Left cardiac atrium (tissue), 4 donors: Measurements from ENCODE around the gene SSX2IP. TPM values are rescaled to one million over a fixed set of nuclear protein-coding genes. Genes with fewer than 3 reads are reported as not detected.

Source experiments
- ATAC-seq, 2 donors: fragments of 200-7000 bp; cut with Tn5 transposase; one replicate each; pipeline ENCODE4 v1.9.1; 2020; ENCODE audit warnings: mild to moderate bottlenecking in 2 of 2, moderate library complexity in 2 of 2
- DNase-seq: peaks from one replicate; pipeline ENCODE4 v3.0.0-alpha.2; 2020
- intact Hi-C, 2 donors: fragments of 100-400 bp; cut with DNase I; formaldehyde crosslinking; loops; one replicate each; pipeline versions ENCODE4 v1.14.1 to v1.15.1; 2022 to 2023
- total RNA-seq, 2 donors: library from RNA; stranded (reverse); fragmentation: NEBNext Ultra II Directional; extraction: Animal tissue kit (Norgen Biotek cat#: 25700); gene quantifications; one replicate each; pipeline ENCODE4 v1.2.1, GENCODE V29; 2021
- donor health status: DM: no; HTN: yes; CAD: no.
- donor health status: DM: no; HTN: yes; CAD: no; lungs with severe emphysema.
- donor health status: DM: yes; HTN: yes; CAD: no.
- donor health status: Dilated cardiomyopathy.

Gene SSX2IP
- total RNA-seq, 2 donors from 2014 or later, result 14.8 to 20.0 TPM

- DNase-seq (no peak), ATAC-seq (peak; percentile 34 to 91)
- intact Hi-C loops, result no loop called here
Measured at GRCh38 chr1:84632673-84633434, 57.4 kb downstream of the SSX2IP start.

- DNase-seq, result no peak
- peak in 1 of 2 donors; percentile 52 for ATAC-seq
- intact Hi-C loops, result no loop called here
Measured at GRCh38 chr1:84632137-84632536, 58.1 kb downstream of the SSX2IP start.

GRCh38 chr1:84624876-84625275, 65.4 kb downstream of the SSX2IP start:
- DNase-seq (no peak), ATAC-seq (no peak)
- intact Hi-C loops, result no loop called here

- DNase-seq, result no peak
- intact Hi-C loops, result no loop called here
- no peak for ATAC-seq
Measured at GRCh38 chr1:84621553-84621952, 68.7 kb downstream of the SSX2IP start.

GRCh38 chr1:84620720-84621313, 69.4 kb downstream of the SSX2IP start:
- peak; percentile 82 for DNase-seq
- ATAC-seq, result peak; percentile 96 to 97
- intact Hi-C loops, result no loop called here

GRCh38 chr1:84619383-84620102, 70.7 kb downstream of the SSX2IP start:
- no peak for DNase-seq
- peak in 1 of 2 donors; percentile 34 for ATAC-seq
- intact Hi-C loops, result loop anchor here in 1 of 2 donors (10.0 kb wide), 1 partner anchor 135 kb away; no protein-coding TSS in a partner anchor

- ATAC-seq (no peak), DNase-seq (no peak)
- intact Hi-C loops, result loop anchor here in 1 of 2 donors (10.0 kb wide), 1 partner anchor 137 kb away; no protein-coding TSS in a partner anchor
Measured at GRCh38 chr1:84617349-84617748, 72.9 kb downstream of the SSX2IP start.

GRCh38 chr1:84615790-84616189, 74.5 kb downstream of the SSX2IP start:
- ATAC-seq, result no peak
- DNase-seq, result no peak
- intact Hi-C loops, result loop anchor here in 1 of 2 donors (10.0 kb wide), 1 partner anchor 139 kb away; no protein-coding TSS in a partner anchor

GRCh38 chr1:84613887-84614286, 76.4 kb downstream of the SSX2IP start:
- DNase-seq (no peak), ATAC-seq (no peak)
- intact Hi-C loops, result loop anchor here in 1 of 2 donors (10.0 kb wide), 1 partner anchor 141 kb away; no protein-coding TSS in a partner anchor

GRCh38 chr1:84613026-84613425, 77.2 kb downstream of the SSX2IP start:
- intact Hi-C loops, result loop anchor here in 1 of 2 donors (10.0 kb wide), 1 partner anchor 142 kb away; no protein-coding TSS in a partner anchor
- no peak for DNase-seq
- no peak for ATAC-seq

GRCh38 chr1:84611796-84612195, 78.5 kb downstream of the SSX2IP start:
- DNase-seq (no peak), ATAC-seq (peak; percentile 8 to 67)
- intact Hi-C loops, result loop anchor here in 1 of 2 donors (10.0 kb wide), 1 partner anchor 143 kb away; no protein-coding TSS in a partner anchor

- ATAC-seq, result no peak
- intact Hi-C loops, result loop anchor here in 1 of 2 donors (10.0 kb wide), 1 partner anchor 144 kb away; no protein-coding TSS in a partner anchor
- no peak for DNase-seq
Measured at GRCh38 chr1:84611091-84611490, 79.2 kb downstream of the SSX2IP start.

GRCh38 chr1:84606977-84607376, 83.3 kb downstream of the SSX2IP start:
- no peak for DNase-seq
- intact Hi-C loops, result no loop called here
- ATAC-seq, result no peak

- intact Hi-C loops, result no loop called here
- ATAC-seq, result no peak
- no peak for DNase-seq
Measured at GRCh38 chr1:84605157-84605556, 85.1 kb downstream of the SSX2IP start.

- peak; percentile 86 to 89 for ATAC-seq
- intact Hi-C loops, result loop anchor here in 1 of 2 donors (5.0 kb wide), 1 partner anchor 162 kb away; no protein-coding TSS in a partner anchor
- peak; percentile 56 for DNase-seq
Measured at GRCh38 chr1:84603941-84604830, 86.1 kb downstream of the SSX2IP start.

- intact Hi-C loops, result loop anchor here in 1 of 2 donors (5.0 kb wide), 1 partner anchor 161 kb away; no protein-coding TSS in a partner anchor
- DNase-seq, result peak; percentile 55
- peak in 1 of 2 donors; percentile 61 for ATAC-seq
Measured at GRCh38 chr1:84603223-84603622, 87.0 kb downstream of the SSX2IP start.

- no peak for ATAC-seq
- intact Hi-C loops, result loop anchor here in 1 of 2 donors (5.0 kb wide), 1 partner anchor 158 kb away; no protein-coding TSS in a partner anchor
- DNase-seq, result no peak
Measured at GRCh38 chr1:84600796-84601195, 89.5 kb downstream of the SSX2IP start.
